Skeletal muscle cell (primary cell): ENCODE results near the gene P3H2.

Experiments used
- DNase-seq: peaks from one replicate; pipeline ENCODE4 v3.0.0-alpha.2; 2010; ENCODE audit warnings: low read depth
- H3K4me3 ChIP-seq: 2 replicates; pipeline ENCODE4 v1.5.1; 2011; ENCODE audit warnings: low read depth, mild to moderate bottlenecking, control low read depth, low read length, moderate library complexity

Gene P3H2

GRCh38 chr3:190034446-190034845 is 86.3 kb downstream of the P3H2 start:
- DNase-seq = no peak

DNA sequence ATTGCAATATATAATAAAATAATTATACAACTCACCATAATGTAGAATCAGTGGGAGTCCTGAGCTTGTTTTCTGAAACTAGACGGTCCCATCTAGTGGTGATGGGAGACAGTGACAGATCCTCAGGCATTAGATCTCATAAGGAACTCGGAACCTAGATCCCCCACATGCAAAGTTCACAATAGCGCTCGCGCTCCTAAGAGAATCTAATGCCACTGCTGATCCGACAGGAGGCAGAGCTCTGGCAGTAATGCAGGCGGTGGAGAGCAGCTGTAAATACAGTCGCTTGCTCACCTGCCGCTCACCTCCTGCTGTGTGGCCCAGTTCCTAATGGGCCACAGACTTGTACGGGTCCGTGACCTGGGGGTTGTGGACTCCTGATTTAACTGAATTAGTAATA is 87.8 kb downstream of the P3H2 start:
- H3K4me3 ChIP-seq = no peak overlapping the region
- DNase-seq = no peak

More at GRCh38 chr3:190034446-190034845, 86.3 kb downstream of the P3H2 start:
- no peak overlapping the region for H3K4me3 ChIP-seq

DNA sequence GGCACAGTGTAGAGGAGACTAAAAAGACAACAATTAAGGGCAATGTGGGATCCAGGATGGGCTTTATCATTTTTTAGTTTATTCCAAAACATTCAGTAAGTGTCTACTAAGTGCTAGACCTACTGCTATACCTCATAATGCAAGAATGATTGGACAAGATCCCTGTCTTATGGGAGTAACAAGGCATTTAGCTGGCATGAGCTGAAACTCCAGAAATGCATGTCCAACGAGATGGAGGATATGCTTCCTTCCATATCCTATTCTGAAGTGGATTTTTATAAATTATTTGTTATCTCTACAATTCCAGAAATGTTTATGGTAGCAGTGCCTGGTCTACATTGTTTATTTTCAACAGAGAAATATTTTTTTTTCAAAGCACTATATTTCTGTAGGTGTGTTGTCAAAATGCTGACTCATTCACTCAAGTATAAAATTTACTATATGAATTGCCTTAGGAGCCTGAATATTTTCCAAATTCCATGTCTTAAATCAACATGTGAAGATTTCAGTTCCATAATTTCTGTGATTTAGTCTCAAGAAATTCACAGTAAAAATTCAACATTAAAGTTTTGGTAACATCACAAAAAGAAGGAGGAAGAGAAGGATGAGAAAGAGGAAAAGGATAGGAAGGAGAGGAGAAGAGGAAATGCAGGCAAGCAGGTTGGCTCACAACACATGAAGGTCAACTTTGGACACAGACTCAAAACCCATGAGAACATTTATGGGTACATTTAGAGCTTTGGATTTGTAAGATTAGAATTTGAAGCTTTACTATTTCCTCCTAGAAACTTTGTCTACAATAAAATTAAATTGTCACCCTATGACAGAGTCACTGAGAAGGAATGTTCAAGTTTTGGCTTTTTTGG is 88.6 kb downstream of the P3H2 start:
- H3K4me3 ChIP-seq = no peak overlapping the region
- DNase-seq = no peak

GRCh38 chr3:190027116-190027515 is 93.6 kb downstream of the P3H2 start:
- DNase-seq = no peak
- no peak overlapping the region for H3K4me3 ChIP-seq

GRCh38 chr3:190026154-190026553 is 94.5 kb downstream of the P3H2 start:
- DNase-seq = no peak
- H3K4me3 ChIP-seq = no peak overlapping the region

- H3K4me3 ChIP-seq = no peak overlapping the region
- no peak for DNase-seq
Observed at GRCh38 chr3:190024912-190025311, 95.8 kb downstream of the P3H2 start.

- DNase-seq = no peak
- no peak overlapping the region for H3K4me3 ChIP-seq
Observed at GRCh38 chr3:190019844-190020243, 100.9 kb downstream of the P3H2 start.

DNA sequence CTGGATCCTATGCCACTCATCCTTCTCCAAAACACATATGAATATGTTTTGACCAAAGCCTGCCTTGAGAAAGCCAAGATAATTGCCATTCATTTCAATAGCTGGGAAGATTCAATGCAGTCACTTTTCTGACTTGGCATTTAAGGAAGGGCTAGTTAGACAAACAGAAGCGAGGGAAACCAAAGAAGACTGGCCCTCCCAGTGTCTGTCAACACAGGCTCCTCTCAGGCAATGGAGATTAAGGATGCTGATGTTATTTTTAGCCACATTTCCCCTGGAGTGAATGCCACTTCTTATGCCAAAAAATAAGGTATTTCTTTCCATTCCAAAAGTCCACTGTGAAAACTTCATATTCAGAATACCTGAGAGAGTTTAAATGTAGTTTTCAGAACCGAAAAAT is 101.7 kb downstream of the P3H2 start:
- no peak overlapping the region for H3K4me3 ChIP-seq
- no peak for DNase-seq

DNA sequence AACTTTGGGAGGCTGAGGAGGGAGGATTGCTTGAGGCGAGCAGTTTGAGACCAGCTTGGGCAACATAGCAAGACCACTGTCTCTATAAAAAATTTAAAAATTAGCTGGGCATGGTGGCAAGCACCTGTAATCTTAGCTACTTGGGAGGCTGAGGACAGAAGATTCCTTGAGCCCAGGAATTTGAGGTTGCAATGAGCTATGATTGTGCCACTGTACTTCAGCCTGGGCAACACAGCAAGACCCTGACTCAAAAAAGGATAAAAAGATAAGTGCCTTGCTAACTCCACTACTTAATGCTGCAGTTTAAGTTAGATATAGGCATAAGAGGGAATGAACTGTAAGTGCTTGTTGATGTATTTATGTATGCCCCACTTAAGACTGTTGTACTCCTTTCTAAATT is 102.2 kb downstream of the P3H2 start:
- no peak for DNase-seq
- no peak overlapping the region for H3K4me3 ChIP-seq

DNA sequence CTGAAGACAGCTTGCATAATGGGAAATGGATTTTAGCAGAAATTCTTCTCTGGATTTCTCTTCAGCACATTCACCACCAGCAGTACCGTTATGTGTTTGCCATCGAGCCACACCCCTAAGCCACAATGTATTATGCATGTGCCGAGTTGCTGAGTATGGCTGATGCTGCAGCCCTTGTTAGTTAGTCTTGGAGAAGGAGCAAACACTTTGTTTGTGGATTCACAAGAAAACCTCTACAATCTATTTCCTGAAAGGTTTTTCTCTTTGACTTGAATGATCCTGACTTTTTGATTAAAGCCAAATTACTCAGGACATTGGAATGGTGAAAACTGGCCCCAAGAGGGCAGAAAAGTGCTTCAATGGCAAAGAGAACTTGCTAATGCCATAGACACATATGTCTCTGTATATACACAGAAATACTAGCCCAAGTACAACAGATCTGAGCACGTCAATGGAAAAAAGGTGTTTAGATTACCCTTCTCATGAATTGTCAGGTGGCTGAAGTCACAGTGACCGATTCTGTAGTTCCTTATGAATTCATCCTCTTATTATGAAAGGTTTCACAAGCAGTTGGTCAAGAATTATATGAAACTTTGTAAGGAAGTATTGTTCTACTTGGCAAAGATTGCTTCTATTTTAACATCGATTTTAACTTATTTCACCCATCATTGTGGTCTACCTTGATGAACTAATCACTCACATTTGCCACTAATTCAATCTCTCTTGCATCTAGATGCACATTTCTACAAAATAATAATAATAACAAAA is 103.0 kb downstream of the P3H2 start:
- DNase-seq = peak; percentile 65
- H3K4me3 ChIP-seq = no peak overlapping the region

DNA sequence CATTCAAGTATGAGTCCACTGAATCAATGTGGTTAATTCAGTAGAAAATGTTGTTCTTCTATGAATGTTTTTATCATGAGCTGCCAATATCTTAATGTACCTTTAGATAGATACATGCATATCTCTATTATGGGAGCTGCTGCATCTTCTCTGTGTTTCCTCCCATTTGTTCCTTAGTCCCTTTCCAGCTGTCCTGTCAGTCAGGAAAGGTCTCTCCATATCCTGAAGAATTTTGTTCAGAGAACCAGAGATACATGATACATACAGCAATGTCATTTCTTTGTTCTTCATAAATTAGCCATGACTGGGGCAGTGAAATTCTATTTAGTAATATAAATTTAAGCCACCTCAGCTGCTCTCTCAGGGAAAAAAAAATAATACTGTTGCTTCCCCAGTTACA is 103.7 kb downstream of the P3H2 start:
- no peak overlapping the region for H3K4me3 ChIP-seq
- no peak for DNase-seq

- no peak for DNase-seq
- no peak overlapping the region for H3K4me3 ChIP-seq
Observed at GRCh38 chr3:190014940-190015339, 105.8 kb downstream of the P3H2 start.

DNA sequence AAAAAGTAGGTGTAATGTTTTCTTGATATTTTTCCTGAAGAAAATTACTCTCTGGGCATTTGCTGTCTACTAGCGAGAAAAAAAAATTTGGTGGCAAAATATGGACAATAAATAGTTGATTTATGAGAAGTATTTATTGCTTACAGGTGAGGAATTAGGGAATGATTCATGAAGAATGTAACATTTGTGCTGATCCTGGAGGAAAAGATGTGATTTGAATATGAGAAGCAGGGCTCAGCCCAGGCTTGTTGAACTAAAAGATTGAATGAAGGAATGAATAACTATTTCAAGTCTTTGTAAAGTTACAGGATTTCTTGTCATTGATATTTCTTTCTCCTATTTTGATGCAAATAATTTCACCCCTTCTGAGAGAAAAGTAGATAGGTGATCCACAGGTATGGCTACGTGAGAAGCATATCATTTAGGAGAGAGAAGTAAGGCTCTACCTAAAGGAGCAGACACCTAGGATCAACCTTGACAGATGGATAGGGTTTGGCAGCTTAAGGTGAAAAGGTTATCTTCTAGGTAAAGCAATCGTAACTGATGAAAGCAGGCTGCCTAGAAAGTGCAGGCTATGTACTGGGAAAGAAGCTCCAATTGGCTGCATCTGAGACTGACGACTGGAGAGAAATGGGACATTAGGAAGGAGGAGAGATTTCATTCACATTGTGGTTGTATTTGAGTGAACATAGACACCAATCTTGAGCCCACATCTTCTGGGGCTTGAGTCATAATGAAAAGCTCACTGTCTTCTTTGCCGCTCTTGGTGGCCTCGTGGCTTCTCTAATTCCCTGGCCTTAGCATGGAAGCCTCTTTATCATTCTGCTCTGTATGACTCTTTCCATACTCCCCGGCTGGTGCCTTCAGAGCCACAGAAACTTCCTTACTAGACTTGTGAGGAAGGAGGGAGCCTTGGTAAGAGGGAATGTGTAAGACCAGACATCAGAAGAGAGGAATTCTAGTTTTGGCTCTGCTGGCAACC is 106.5 kb downstream of the P3H2 start:
- H3K4me3 ChIP-seq = no peak overlapping the region
- no peak for DNase-seq

DNA sequence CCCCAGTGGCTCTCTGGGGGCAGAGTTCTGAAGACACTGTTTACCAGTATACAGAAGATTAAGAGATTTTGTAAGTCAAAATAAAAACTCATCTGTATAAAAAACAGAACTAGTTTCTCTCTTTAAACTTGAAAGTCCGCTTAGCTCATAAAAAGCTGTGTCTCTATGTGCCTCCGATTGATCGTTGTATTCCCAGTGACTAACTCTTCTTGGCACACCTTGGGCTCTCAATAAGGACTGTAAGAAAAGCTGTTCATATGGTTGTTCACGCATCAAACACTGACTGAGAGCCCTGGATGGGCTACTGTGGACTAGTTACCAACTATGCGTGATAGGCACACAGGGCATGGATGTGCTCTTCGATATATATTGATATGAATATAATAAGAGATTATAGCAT is 107.9 kb downstream of the P3H2 start:
- no peak overlapping the region for H3K4me3 ChIP-seq
- no peak for DNase-seq

- H3K4me3 ChIP-seq = no peak overlapping the region
- DNase-seq = no peak
Observed at GRCh38 chr3:190012314-190012782, 108.3 kb downstream of the P3H2 start.

DNA sequence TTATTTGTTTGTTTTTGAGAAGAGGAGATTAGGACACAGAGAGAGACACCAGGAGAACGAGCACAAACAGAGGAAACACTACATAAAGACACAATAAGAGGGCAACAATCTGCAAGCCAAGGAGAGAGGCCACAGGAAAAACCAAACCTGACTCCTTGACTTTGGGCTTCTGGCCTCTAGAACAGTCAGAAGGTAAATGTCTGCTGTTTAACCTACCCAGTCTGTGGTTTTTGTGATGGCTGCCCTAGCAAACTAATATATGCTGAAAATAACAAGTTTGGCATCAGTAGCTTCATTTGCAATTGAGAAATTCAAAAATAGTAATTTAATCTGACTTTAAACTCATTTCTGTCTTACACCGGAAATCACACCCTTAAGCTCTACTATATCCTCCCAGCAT is 110.2 kb downstream of the P3H2 start:
- no peak overlapping the region for H3K4me3 ChIP-seq
- DNase-seq = no peak

GRCh38 chr3:190009614-190010013 is 111.1 kb downstream of the P3H2 start:
- no peak overlapping the region for H3K4me3 ChIP-seq
- no peak for DNase-seq

- DNase-seq = no peak
- no peak overlapping the region for H3K4me3 ChIP-seq
Observed at GRCh38 chr3:190008432-190008831, 112.3 kb downstream of the P3H2 start.

DNA sequence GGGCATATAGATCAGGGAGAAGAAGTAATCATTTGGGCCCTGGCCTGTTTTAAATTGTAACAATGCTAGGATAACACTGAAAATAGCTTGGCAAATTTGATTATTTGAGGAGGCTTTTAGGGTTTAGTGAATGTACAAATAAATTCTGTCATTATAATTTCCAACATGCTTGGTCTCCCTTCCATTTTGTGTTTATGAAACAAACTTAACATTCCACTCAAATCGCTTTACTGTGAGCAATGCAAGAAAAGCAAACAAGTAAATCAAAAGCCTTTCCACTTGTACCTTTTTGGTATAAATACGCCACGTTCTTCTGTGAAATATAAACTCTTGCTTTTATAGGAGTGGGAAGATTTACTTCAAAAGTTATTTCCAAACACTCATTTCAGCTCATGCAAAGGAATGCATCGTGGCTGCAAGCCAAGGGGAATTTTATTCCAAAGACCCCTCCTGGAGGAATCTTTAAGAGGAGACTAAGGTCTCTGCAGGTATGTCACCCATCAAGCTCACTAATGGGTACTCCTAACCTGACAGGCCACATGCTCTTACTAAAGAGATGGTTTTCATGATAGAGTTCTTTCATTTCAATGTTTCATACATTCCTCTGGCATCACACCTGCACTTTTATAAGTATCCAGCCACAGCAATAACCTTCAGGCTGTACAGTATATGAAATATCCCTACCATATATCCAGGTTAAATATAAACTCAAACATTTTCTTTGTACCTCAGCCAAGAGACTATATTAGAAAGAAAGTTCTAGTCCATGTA is 115.2 kb downstream of the P3H2 start:
- no peak overlapping the region for H3K4me3 ChIP-seq
- DNase-seq = no peak
